HEK293T (cell line): Measurements from ENCODE around the gene NPLOC4.

Source experiments
- BHLHE40 ChIP-seq: fragments of 450-650 bp; IDR thresholded peaks from 2 replicates; pipeline ENCODE4 v1.6.1; 2016; ENCODE audit warnings: mild to moderate bottlenecking, moderate library complexity, borderline replicate concordance
- FOXK2 ChIP-seq: fragments of 450-650 bp; IDR thresholded peaks from 2 replicates; pipeline ENCODE4 v1.6.1; 2016; ENCODE audit warnings: mild to moderate bottlenecking
- FOXM1 ChIP-seq: fragments of 450-650 bp; IDR thresholded peaks from 2 replicates; pipeline ENCODE4 v1.6.1; 2017; ENCODE audit warnings: mild to moderate bottlenecking, borderline replicate concordance
- HDGF ChIP-seq: fragments of 450-650 bp; IDR thresholded peaks from 2 replicates; pipeline ENCODE4 v1.6.1; 2017; ENCODE audit warnings: antibody characterized with exemption, borderline replicate concordance
- SP1 ChIP-seq: fragments of 450-650 bp; IDR thresholded peaks from 2 replicates; pipeline ENCODE4 v1.6.1; 2017
- SUZ12 ChIP-seq: fragments of 450-650 bp; IDR thresholded peaks from 2 replicates; pipeline ENCODE4 v1.6.1; 2016; ENCODE audit warnings: mild to moderate bottlenecking
- TARDBP ChIP-seq: fragments of 450-650 bp; IDR thresholded peaks from 2 replicates; pipeline ENCODE4 v1.6.1; 2016
- ZNF384 ChIP-seq: fragments of 450-650 bp; IDR thresholded peaks from 2 replicates; pipeline ENCODE4 v1.6.1; 2016

DNA sequence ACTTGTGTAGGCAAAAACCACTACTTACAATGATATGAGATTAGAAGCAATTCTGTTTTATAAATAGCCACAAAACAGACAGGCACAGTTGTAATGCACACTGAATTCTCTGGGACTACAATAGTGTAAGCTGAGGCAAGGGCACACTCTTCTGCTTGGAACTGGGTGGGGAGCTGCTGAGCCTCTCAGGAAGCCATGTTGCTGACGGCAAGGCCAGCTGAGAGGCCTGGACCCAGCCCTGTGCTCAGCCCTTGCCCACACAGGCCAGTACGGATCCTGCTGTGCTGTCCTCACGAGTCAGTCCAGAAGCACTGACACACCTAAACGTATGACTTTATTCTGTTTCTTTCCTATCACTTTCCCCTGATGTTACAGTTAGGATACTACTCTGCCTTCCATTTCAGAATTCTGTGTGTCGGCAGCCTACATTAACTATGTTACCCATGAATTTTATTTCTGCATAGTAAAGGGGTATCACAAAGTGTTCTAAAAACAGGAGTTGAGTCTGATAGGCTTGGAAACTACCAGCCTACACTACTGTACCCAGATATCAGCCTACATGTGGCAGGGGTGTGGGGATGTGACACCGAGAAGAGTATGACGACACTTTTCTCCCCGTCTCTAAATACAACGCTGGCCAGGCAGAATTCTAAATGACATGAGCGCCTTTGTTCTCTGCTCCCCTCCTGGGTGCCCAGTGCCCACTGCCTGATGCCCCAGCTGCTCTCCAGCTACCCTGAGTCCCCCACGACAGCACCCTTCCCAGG lies 43.6 kb downstream of the NPLOC4 start:
- no peak for TF ChIP-seq TARDBP
- TF ChIP-seq SP1: no peak
- TF ChIP-seq FOXK2: no peak
- no peak for TF ChIP-seq BHLHE40
- no peak for TF ChIP-seq HDGF
- no peak for TF ChIP-seq ZNF384
- TF ChIP-seq SUZ12: no peak
- no peak for TF ChIP-seq FOXM1
